Spleen (tissue), 7 donors: ENCODE results near the gene KIDINS220.

ENCODE experiments used
- CTCF ChIP-seq, 11 experiments: fragments of 200-600 bp in 7 of 11; fragments of 450-650 bp in 4 of 11; sonication (generic) in 4 of 11; IDR thresholded peaks in 8 of 11; conservative IDR thresholded peaks in 3 of 11; 1 replicate in 7 of 11; 2 replicates in 4 of 11; pipeline versions ENCODE4 v1.4.0 to v1.8.0; 2016 to 2021; ENCODE audit warnings: antibody characterized with exemption in 11 of 11, inconsistent platforms in 4 of 11, mild to moderate bottlenecking in 1 of 11
- POLR2AphosphoS5 ChIP-seq, 3 donors: sonication (generic); formaldehyde crosslinking; IDR thresholded peaks; one replicate each; pipeline ENCODE4 v1.5.1; 2017; ENCODE audit warnings: antibody characterized with exemption in 3 of 3
- donor health status: DM: no; HTN: no; CAD: no; lungs with moderate emphysema.
- donor health status: DM: no; HTN: no; CAD: no.
- donor health status: DM: no; HTN: no; CAD: no.

- TF ChIP-seq CTCF (IDR thresholded peaks at IDR 0.05 in 8 of 11, conservative IDR thresholded peaks at IDR 0.05 in 3 of 11): peak in 5 of 11 experiments; percentile 28 to 54 (median 34)
- TF ChIP-seq POLR2AphosphoS5 (IDR thresholded peaks at IDR 0.05): no peak
Measured at GRCh38 chr2:8693157-8693821, 144.1 kb downstream of the KIDINS220 start.
